ENCODE results near the gene JAKMIP3. TPM values are rescaled to one million over a fixed set of nuclear protein-coding genes. Genes with fewer than 3 reads are reported as not detected.

The JAKMIP3 gene
- total RNA-seq, 6 experiments from 2014 or later = 0.06 to 0.22 (median 0.18) TPM

GRCh38 chr10:132112611-132113010 lies 46.9 kb downstream of the JAKMIP3 start:
- no peaks in the 10 kb centered on the region for H3K9me3 ChIP-seq
- 72% methylated on average over 7 of the region's 10 CpGs for WGBS (ENCODE audit: insufficient coverage, low coverage, low lambda C conversion rate, missing lambda C conversion rate)
- H3K4me1 ChIP-seq = no peaks in the 10 kb centered on the region
- H3K36me3 ChIP-seq = no peaks in the 10 kb centered on the region
- DNase-seq (peak in 1 of 3 donors; percentile 46), ATAC-seq (no peak)
- no peaks in the 10 kb centered on the region for H3K27me3 ChIP-seq
- H3K27ac ChIP-seq = no peak overlapping the region
- no peak overlapping the region for H3K4me3 ChIP-seq
- TF ChIP-seq CTCF (IDR thresholded peaks at IDR 0.05) (no peak), POLR2A (IDR thresholded peaks at IDR 0.05) (no peak)
- intact Hi-C loops (cut with DNase I) = no loop called here

- TF ChIP-seq POLR2A (IDR thresholded peaks at IDR 0.05) (no peak), CTCF (IDR thresholded peaks at IDR 0.05) (no peak)
- peak in 1 of 4 donors; percentile 31 for ATAC-seq
- intact Hi-C loops (cut with DNase I) = no loop called here
- Histone ChIP-seq H3K36me3 (no peaks in the 10 kb centered on the region), H3K4me3 (no peak overlapping the region), H3K27ac (no peak overlapping the region), H3K9me3 (no peaks in the 10 kb centered on the region), H3K4me1 (no peaks in the 10 kb centered on the region), H3K27me3 (no peaks in the 10 kb centered on the region)
- DNase-seq = peak in 1 of 3 donors; percentile 20
- 25% methylated on average over 6 of the region's 6 CpGs for WGBS (ENCODE audit: insufficient coverage, low coverage, low lambda C conversion rate, missing lambda C conversion rate)
Observed at GRCh38 chr10:132113206-132113605, 47.5 kb downstream of the JAKMIP3 start.

GRCh38 chr10:132113766-132114365 lies 48.1 kb downstream of the JAKMIP3 start:
- Histone ChIP-seq H3K27ac (no peak overlapping the region), H3K27me3 (no peaks in the 10 kb centered on the region), H3K36me3 (no peaks in the 10 kb centered on the region), H3K4me3 (no peak overlapping the region), H3K4me1 (no peaks in the 10 kb centered on the region), H3K9me3 (no peaks in the 10 kb centered on the region)
- peak in 2 of 3 donors; percentile 36 to 55 for DNase-seq
- WGBS (ENCODE audit: insufficient coverage, low coverage, low lambda C conversion rate, missing lambda C conversion rate) = 37% methylated on average over 6 of the region's 14 CpGs
- TF ChIP-seq CTCF (IDR thresholded peaks at IDR 0.05) (no peak), POLR2A (IDR thresholded peaks at IDR 0.05) (no peak)
- ATAC-seq = peak; percentile 39 to 81 (median 57)
- intact Hi-C loops (cut with DNase I) = no loop called here

GRCh38 chr10:132114953-132115520 lies 49.3 kb downstream of the JAKMIP3 start:
- H3K27ac ChIP-seq = no peak overlapping the region
- 91% methylated on average over 17 of the region's 24 CpGs for WGBS (ENCODE audit: insufficient coverage, low coverage, low lambda C conversion rate, missing lambda C conversion rate)
- no peaks in the 10 kb centered on the region for H3K4me1 ChIP-seq
- no peaks in the 10 kb centered on the region for H3K36me3 ChIP-seq
- intact Hi-C loops (cut with DNase I) = no loop called here
- H3K9me3 ChIP-seq = no peaks in the 10 kb centered on the region
- TF ChIP-seq POLR2A (IDR thresholded peaks at IDR 0.05) (no peak), CTCF (IDR thresholded peaks at IDR 0.05) (no peak)
- DNase-seq (peak in 2 of 3 donors; percentile 20 to 42), ATAC-seq (no peak)
- H3K4me3 ChIP-seq = no peak overlapping the region
- H3K27me3 ChIP-seq = no peaks in the 10 kb centered on the region

Other genes starting within 250 kb of the JAKMIP3 start
- 10 to 100 TPM; 10.9 to 16.6 (median 14.3) TPM for gene PPP2R2D, start 164.9 kb upstream of the JAKMIP3 start, total RNA-seq
- 100 to 1,000 TPM in 4 of 6 experiments, 10 to 100 TPM in 2; 87.7 to 373 (median 102) TPM for gene BNIP3, start 84.0 kb upstream of the JAKMIP3 start, total RNA-seq
- gene DPYSL4, start 121.0 kb downstream of the JAKMIP3 start, total RNA-seq = under 1 TPM in 3 of 6 experiments, not detected in 3; 0.24 to 0.31 (median 0.25) TPM
- gene STK32C, start 242.0 kb downstream of the JAKMIP3 start, total RNA-seq = 1 to 10 TPM; 1.6 to 3.5 (median 2.1) TPM